ENCODE data around the gene ZNF618.

Gene ZNF618

GRCh38 chr9:113896713-113897112 is 20.6 kb downstream of the ZNF618 start:
- Histone ChIP-seq H3K27me3 (ENCODE audit: control insufficient read depth, insufficient read depth, low read length) (no peaks in the 10 kb centered on the region), H3K4me3 (ENCODE audit: low read depth, low read length) (no peak overlapping the region), H3K4me1 (ENCODE audit: control insufficient read depth, insufficient read depth, low read length) (no peaks in the 10 kb centered on the region), H3K9ac (ENCODE audit: low read length) (no peak overlapping the region), H3K36me3 (ENCODE audit: control insufficient read depth, insufficient read depth, low read length) (no peaks in the 10 kb centered on the region), H3K9me3 (ENCODE audit: control insufficient read depth, insufficient read depth, low read depth, low read length) (no peaks in the 10 kb centered on the region), H3K27ac (ENCODE audit: low read depth, low read length) (no peak overlapping the region)

GRCh38 chr9:113898151-113898550 is 22.0 kb downstream of the ZNF618 start:
- H3K36me3 ChIP-seq (ENCODE audit: control insufficient read depth, insufficient read depth, low read length), result no peaks in the 10 kb centered on the region
- no peaks in the 10 kb centered on the region for H3K9me3 ChIP-seq (ENCODE audit: control insufficient read depth, insufficient read depth, low read depth, low read length)
- H3K9ac ChIP-seq (ENCODE audit: low read length), result no peak overlapping the region
- no peaks in the 10 kb centered on the region for H3K27me3 ChIP-seq (ENCODE audit: control insufficient read depth, insufficient read depth, low read length)
- no peak overlapping the region for H3K4me3 ChIP-seq (ENCODE audit: low read depth, low read length)
- H3K27ac ChIP-seq (ENCODE audit: low read depth, low read length), result no peak overlapping the region
- H3K4me1 ChIP-seq (ENCODE audit: control insufficient read depth, insufficient read depth, low read length), result no peaks in the 10 kb centered on the region

- H3K27me3 ChIP-seq (ENCODE audit: control insufficient read depth, insufficient read depth, low read length), result no peaks in the 10 kb centered on the region
- H3K4me1 ChIP-seq (ENCODE audit: control insufficient read depth, insufficient read depth, low read length), result no peaks in the 10 kb centered on the region
- no peaks in the 10 kb centered on the region for H3K36me3 ChIP-seq (ENCODE audit: control insufficient read depth, insufficient read depth, low read length)
- no peak overlapping the region for H3K9ac ChIP-seq (ENCODE audit: low read length)
- H3K27ac ChIP-seq (ENCODE audit: low read depth, low read length), result no peak overlapping the region
- H3K9me3 ChIP-seq (ENCODE audit: control insufficient read depth, insufficient read depth, low read depth, low read length), result no peaks in the 10 kb centered on the region
- no peak overlapping the region for H3K4me3 ChIP-seq (ENCODE audit: low read depth, low read length)
These were observed 22.5 kb downstream of the ZNF618 start for GRCh38 chr9:113898596-113898995.

- Histone ChIP-seq H3K27ac (ENCODE audit: low read depth, low read length) (no peak overlapping the region), H3K4me3 (ENCODE audit: low read depth, low read length) (no peak overlapping the region), H3K9me3 (ENCODE audit: control insufficient read depth, insufficient read depth, low read depth, low read length) (no peaks in the 10 kb centered on the region), H3K4me1 (ENCODE audit: control insufficient read depth, insufficient read depth, low read length) (no peaks in the 10 kb centered on the region), H3K27me3 (ENCODE audit: control insufficient read depth, insufficient read depth, low read length) (no peaks in the 10 kb centered on the region), H3K9ac (ENCODE audit: low read length) (no peak overlapping the region), H3K36me3 (ENCODE audit: control insufficient read depth, insufficient read depth, low read length) (no peaks in the 10 kb centered on the region)
These were observed 23.1 kb downstream of the ZNF618 start for GRCh38 chr9:113899205-113899604.

GRCh38 chr9:113901221-113901688 is 25.1 kb downstream of the ZNF618 start:
- Histone ChIP-seq H3K9me3 (ENCODE audit: control insufficient read depth, insufficient read depth, low read depth, low read length) (no peaks in the 10 kb centered on the region), H3K4me3 (ENCODE audit: low read depth, low read length) (no peak overlapping the region), H3K4me1 (ENCODE audit: control insufficient read depth, insufficient read depth, low read length) (no peaks in the 10 kb centered on the region), H3K36me3 (ENCODE audit: control insufficient read depth, insufficient read depth, low read length) (no peaks in the 10 kb centered on the region), H3K9ac (ENCODE audit: low read length) (no peak overlapping the region), H3K27me3 (ENCODE audit: control insufficient read depth, insufficient read depth, low read length) (no peaks in the 10 kb centered on the region), H3K27ac (ENCODE audit: low read depth, low read length) (no peak overlapping the region)

GRCh38 chr9:113903514-113904077 is 27.5 kb downstream of the ZNF618 start:
- no peaks in the 10 kb centered on the region for H3K9me3 ChIP-seq (ENCODE audit: control insufficient read depth, insufficient read depth, low read depth, low read length)
- no peak overlapping the region for H3K27ac ChIP-seq (ENCODE audit: low read depth, low read length)
- no peak overlapping the region for H3K9ac ChIP-seq (ENCODE audit: low read length)
- no peaks in the 10 kb centered on the region for H3K4me1 ChIP-seq (ENCODE audit: control insufficient read depth, insufficient read depth, low read length)
- no peaks in the 10 kb centered on the region for H3K36me3 ChIP-seq (ENCODE audit: control insufficient read depth, insufficient read depth, low read length)
- no peaks in the 10 kb centered on the region for H3K27me3 ChIP-seq (ENCODE audit: control insufficient read depth, insufficient read depth, low read length)
- H3K4me3 ChIP-seq (ENCODE audit: low read depth, low read length), result no peak overlapping the region

- H3K27ac ChIP-seq (ENCODE audit: low read depth, low read length), result no peak overlapping the region
- H3K9ac ChIP-seq (ENCODE audit: low read length), result no peak overlapping the region
- H3K4me1 ChIP-seq (ENCODE audit: control insufficient read depth, insufficient read depth, low read length), result no peaks in the 10 kb centered on the region
- no peaks in the 10 kb centered on the region for H3K36me3 ChIP-seq (ENCODE audit: control insufficient read depth, insufficient read depth, low read length)
- no peaks in the 10 kb centered on the region for H3K9me3 ChIP-seq (ENCODE audit: control insufficient read depth, insufficient read depth, low read depth, low read length)
- no peak overlapping the region for H3K4me3 ChIP-seq (ENCODE audit: low read depth, low read length)
- H3K27me3 ChIP-seq (ENCODE audit: control insufficient read depth, insufficient read depth, low read length), result no peaks in the 10 kb centered on the region
These were observed 30.5 kb downstream of the ZNF618 start for GRCh38 chr9:113906411-113907110.

- no peaks in the 10 kb centered on the region for H3K27me3 ChIP-seq (ENCODE audit: control insufficient read depth, insufficient read depth, low read length)
- no peak overlapping the region for H3K4me3 ChIP-seq (ENCODE audit: low read depth, low read length)
- no peak overlapping the region for H3K27ac ChIP-seq (ENCODE audit: low read depth, low read length)
- H3K36me3 ChIP-seq (ENCODE audit: control insufficient read depth, insufficient read depth, low read length), result no peaks in the 10 kb centered on the region
- no peak overlapping the region for H3K9ac ChIP-seq (ENCODE audit: low read length)
- H3K4me1 ChIP-seq (ENCODE audit: control insufficient read depth, insufficient read depth, low read length), result peaks cover 3% of the 10 kb centered on the region
- no peaks in the 10 kb centered on the region for H3K9me3 ChIP-seq (ENCODE audit: control insufficient read depth, insufficient read depth, low read depth, low read length)
These were observed 31.2 kb downstream of the ZNF618 start for GRCh38 chr9:113907282-113907681.

- no peaks in the 10 kb centered on the region for H3K36me3 ChIP-seq (ENCODE audit: control insufficient read depth, insufficient read depth, low read length)
- no peak overlapping the region for H3K9ac ChIP-seq (ENCODE audit: low read length)
- no peak overlapping the region for H3K4me3 ChIP-seq (ENCODE audit: low read depth, low read length)
- H3K9me3 ChIP-seq (ENCODE audit: control insufficient read depth, insufficient read depth, low read depth, low read length), result no peaks in the 10 kb centered on the region
- peaks cover 3% of the 10 kb centered on the region for H3K4me1 ChIP-seq (ENCODE audit: control insufficient read depth, insufficient read depth, low read length)
- no peaks in the 10 kb centered on the region for H3K27me3 ChIP-seq (ENCODE audit: control insufficient read depth, insufficient read depth, low read length)
- H3K27ac ChIP-seq (ENCODE audit: low read depth, low read length), result no peak overlapping the region
These were observed 33.3 kb downstream of the ZNF618 start for GRCh38 chr9:113909421-113909820.

GRCh38 chr9:113910036-113910639 is 34.0 kb downstream of the ZNF618 start:
- Histone ChIP-seq H3K27ac (ENCODE audit: low read depth, low read length) (no peak overlapping the region), H3K27me3 (ENCODE audit: control insufficient read depth, insufficient read depth, low read length) (no peaks in the 10 kb centered on the region)

GRCh38 chr9:113911850-113912557 is 35.9 kb downstream of the ZNF618 start:
- Histone ChIP-seq H3K27ac (ENCODE audit: low read depth, low read length) (no peak overlapping the region), H3K9me3 (ENCODE audit: control insufficient read depth, insufficient read depth, low read depth, low read length) (no peaks in the 10 kb centered on the region), H3K4me1 (ENCODE audit: control insufficient read depth, insufficient read depth, low read length) (peaks cover 3% of the 10 kb centered on the region), H3K9ac (ENCODE audit: low read length) (no peak overlapping the region), H3K36me3 (ENCODE audit: control insufficient read depth, insufficient read depth, low read length) (no peaks in the 10 kb centered on the region), H3K27me3 (ENCODE audit: control insufficient read depth, insufficient read depth, low read length) (no peaks in the 10 kb centered on the region), H3K4me3 (ENCODE audit: low read depth, low read length) (no peak overlapping the region)

More at GRCh38 chr9:113910036-113910639, 34.0 kb downstream of the ZNF618 start:
- Histone ChIP-seq H3K36me3 (ENCODE audit: control insufficient read depth, insufficient read depth, low read length) (no peaks in the 10 kb centered on the region), H3K4me3 (ENCODE audit: low read depth, low read length) (no peak overlapping the region), H3K9ac (ENCODE audit: low read length) (no peak overlapping the region), H3K4me1 (ENCODE audit: control insufficient read depth, insufficient read depth, low read length) (peaks cover 3% of the 10 kb centered on the region), H3K9me3 (ENCODE audit: control insufficient read depth, insufficient read depth, low read depth, low read length) (no peaks in the 10 kb centered on the region)
